ENCODE data around the gene SLC16A3.
"Not testable (repeated sequence)": the region's sequence is repeated elsewhere in the genome, so short reads cannot be mapped to it uniquely, and the experiment has no call there.

The SLC16A3 gene

DNA sequence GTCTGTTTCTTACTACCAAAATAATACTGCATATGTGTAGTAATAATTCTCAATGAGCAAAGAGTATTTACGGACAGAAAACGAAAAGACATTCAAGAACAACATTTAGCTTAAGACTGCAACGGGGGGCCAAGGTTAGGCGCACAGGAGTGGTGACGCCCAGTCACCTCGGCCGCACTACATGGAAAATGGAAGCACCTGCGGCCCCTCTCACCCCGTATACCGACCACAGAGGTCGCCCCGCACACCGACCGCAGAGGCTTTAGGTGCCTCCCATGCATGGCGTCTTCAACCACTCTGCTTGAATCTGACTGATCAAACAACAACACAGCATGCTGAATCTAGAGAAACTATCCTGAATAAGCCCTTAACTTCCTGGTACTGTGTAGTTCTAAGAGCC lies 42.6 kb upstream of the SLC16A3 start:
- no peaks in the 10 kb centered on the region for H3K4me1 ChIP-seq
- no peak for TF ChIP-seq CTCF (IDR thresholded peaks at IDR 0.05; ENCODE audit: low read depth, low read length)
- H3K4me3 ChIP-seq (ENCODE audit: low read depth, low read length) = no peak overlapping the region
- no peaks in the 10 kb centered on the region for H3K9me3 ChIP-seq
- no peak for DNase-seq
- peaks cover 43% of the 10 kb centered on the region for H3K36me3 ChIP-seq
- H3K27me3 ChIP-seq = no peaks in the 10 kb centered on the region

- peaks cover 44% of the 10 kb centered on the region for H3K36me3 ChIP-seq
- H3K27me3 ChIP-seq = no peaks in the 10 kb centered on the region
- no peaks in the 10 kb centered on the region for H3K4me1 ChIP-seq
Measured at GRCh38 chr17:82187500-82187899, 41.3 kb upstream of the SLC16A3 start.

GRCh38 chr17:82188001-82188961 lies 40.6 kb upstream of the SLC16A3 start:
- peaks cover 44% of the 10 kb centered on the region for H3K36me3 ChIP-seq
- H3K4me3 ChIP-seq (ENCODE audit: low read depth, low read length) = no peak overlapping the region
- DNase-seq = no peak
- H3K4me1 ChIP-seq = no peaks in the 10 kb centered on the region
- no peak for TF ChIP-seq CTCF (IDR thresholded peaks at IDR 0.05; ENCODE audit: low read depth, low read length)
- H3K27me3 ChIP-seq = no peaks in the 10 kb centered on the region
- H3K9me3 ChIP-seq = no peaks in the 10 kb centered on the region

More at GRCh38 chr17:82187500-82187899, 41.3 kb upstream of the SLC16A3 start:
- H3K9me3 ChIP-seq = no peaks in the 10 kb centered on the region
- H3K4me3 ChIP-seq (ENCODE audit: low read depth, low read length) = no peak overlapping the region
- no peak for DNase-seq
- no peak for TF ChIP-seq CTCF (IDR thresholded peaks at IDR 0.05; ENCODE audit: low read depth, low read length)

- H3K4me1 ChIP-seq; H3K4me3 ChIP-seq (ENCODE audit: low read depth, low read length); H3K9me3 ChIP-seq; DNase-seq; H3K27me3 ChIP-seq: not testable (repeated sequence)
- H3K36me3 ChIP-seq = peaks cover 46% of the 10 kb centered on the region
Measured at GRCh38 chr17:82193050-82193449, 35.8 kb upstream of the SLC16A3 start.

DNA sequence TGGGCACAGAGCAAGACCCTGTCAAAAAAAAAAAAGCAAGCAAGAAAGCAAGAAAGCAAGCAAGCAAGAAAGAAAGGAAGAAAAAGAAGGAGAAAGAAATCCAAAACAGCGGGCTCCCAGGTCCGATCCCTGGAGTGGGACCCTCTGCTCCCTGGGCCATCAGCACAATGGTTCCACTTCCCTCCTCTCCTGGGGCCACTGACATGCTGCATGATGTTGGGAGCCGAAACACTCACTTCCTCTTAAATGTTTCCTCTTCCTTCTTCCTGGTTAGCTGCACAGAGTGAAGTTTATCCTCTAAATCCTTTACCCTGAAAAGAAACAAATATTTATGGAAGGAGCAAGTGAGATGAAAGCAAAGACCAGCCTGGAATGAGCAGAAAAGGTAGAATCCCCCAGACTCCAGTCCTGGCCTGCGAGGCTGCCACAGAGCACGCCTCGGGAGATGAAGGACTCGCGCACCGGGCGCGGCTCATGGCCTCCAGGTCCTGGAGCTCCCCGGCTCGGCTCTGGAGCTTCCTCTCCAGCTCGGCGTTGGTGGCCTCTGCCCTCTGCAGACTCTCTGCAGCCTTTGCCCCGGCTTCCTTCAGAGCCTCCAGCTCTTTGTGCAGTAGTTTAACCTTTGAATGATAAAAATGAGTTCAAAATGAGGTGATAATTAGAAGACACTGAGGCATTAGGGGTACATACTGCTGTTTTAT lies 35.2 kb upstream of the SLC16A3 start:
- Histone ChIP-seq H3K4me1 (no peaks in the 10 kb centered on the region), H3K4me3 (ENCODE audit: low read depth, low read length) (no peak overlapping the region), H3K27me3 (no peaks in the 10 kb centered on the region), H3K9me3 (no peaks in the 10 kb centered on the region), H3K36me3 (peaks cover 43% of the 10 kb centered on the region)
- DNase-seq = no peak
- no peak for TF ChIP-seq CTCF (IDR thresholded peaks at IDR 0.05; ENCODE audit: low read depth, low read length)

GRCh38 chr17:82194765-82195164 lies 34.1 kb upstream of the SLC16A3 start:
- H3K36me3 ChIP-seq = peaks cover 39% of the 10 kb centered on the region
- no peak for TF ChIP-seq CTCF (IDR thresholded peaks at IDR 0.05; ENCODE audit: low read depth, low read length)

More at GRCh38 chr17:82194765-82195164, 34.1 kb upstream of the SLC16A3 start:
- DNase-seq = no peak
- Histone ChIP-seq H3K4me1 (no peaks in the 10 kb centered on the region), H3K9me3 (no peaks in the 10 kb centered on the region), H3K4me3 (ENCODE audit: low read depth, low read length) (no peak overlapping the region), H3K27me3 (no peaks in the 10 kb centered on the region)
